ENCODE data around the gene TMEM200B.

DNA sequence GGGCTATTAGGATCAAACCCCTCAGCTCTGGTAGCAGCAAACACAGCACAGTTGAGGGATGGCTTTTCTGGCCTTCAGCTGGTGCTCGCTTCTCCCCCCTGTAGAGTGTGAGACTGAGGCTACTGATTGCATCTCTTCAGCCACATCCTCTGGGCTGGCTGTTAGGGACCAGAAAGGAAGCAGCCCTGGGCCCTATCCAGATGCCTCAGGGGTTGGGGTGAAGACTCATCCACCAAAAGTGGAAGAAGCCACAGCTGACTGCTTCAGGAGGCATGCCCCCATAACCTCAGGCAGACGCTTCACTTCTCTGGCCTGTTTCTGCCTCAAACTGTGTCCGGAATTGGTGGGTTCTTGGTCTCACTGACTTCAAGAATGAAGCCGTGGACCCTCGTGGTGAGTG lies 6.2 kb upstream of the TMEM200B start:
- TF ChIP-seq POLR2A (IDR thresholded peaks at IDR 0.05) (no peak), CTCF (IDR thresholded peaks at IDR 0.05) (no peak)
